IMR-90 (cell line): Measurements from ENCODE around the gene MAP3K8. TPM values are rescaled to one million over a fixed set of nuclear protein-coding genes. Genes with fewer than 3 reads are reported as not detected.

Source experiments
- ATAC-seq: fragments of 200-7000 bp; cut with Tn5 transposase; 2 replicates; pipeline ENCODE4 v1.9.1; 2020; ENCODE audit warnings: low read depth, mild to moderate bottlenecking, moderate library complexity
- BruUV-seq: library from RNA; stranded (reverse); fragments of 400-500 nt; replicated peaks from 2 replicates; lab custom pipeline; 2021; lab: Mats Ljungman, UMichigan
- CTCF ChIA-PET: fragments of 300-600 bp; formaldehyde crosslinking; extraction: SDS; loops from one replicate; lab custom pipeline; 2021; ENCODE audit warnings: antibody characterized with exemption; lab: Yijun Ruan, JAX
- POLR2A ChIA-PET: fragments of 300-600 bp; sonication (Branson Sonifier 250); formaldehyde crosslinking; loops from one replicate; lab custom pipeline; 2022; ENCODE audit warnings: antibody characterized with exemption; ENCODE audit not compliant: unreplicated experiment; lab: Charles Lee
- DNase-seq: peaks from one replicate; pipeline ENCODE4 v3.0.0; 2013
- H2AFZ ChIP-seq: replicated peaks from 2 replicates; pipeline ENCODE3; 2013; ENCODE audit warnings: low read length, mild to moderate bottlenecking; ENCODE audit not compliant: poor library complexity
- H2AK5ac ChIP-seq: 2 replicates; pipeline ENCODE4 v1.6.1; 2013; ENCODE audit warnings: low read depth, low read length, inconsistent platforms
- H2AK9ac ChIP-seq: replicated peaks from 2 replicates; pipeline ENCODE3; 2013; ENCODE audit warnings: mild to moderate bottlenecking, low read depth, low read length, moderate library complexity; ENCODE audit not compliant: poor library complexity
- H2BK120ac ChIP-seq: 2 replicates; pipeline ENCODE4 v1.6.1; 2013; ENCODE audit warnings: low read depth, low read length, inconsistent platforms
- H2BK15ac ChIP-seq: 3 replicates; pipeline ENCODE4 v1.6.1; 2013; ENCODE audit warnings: low read depth, low read length, inconsistent platforms
- H2BK20ac ChIP-seq: 2 replicates; pipeline ENCODE4 v1.6.1; 2013; ENCODE audit warnings: low read depth, mild to moderate bottlenecking, inconsistent platforms, low read length, moderate library complexity
- H2BK5ac ChIP-seq: 2 replicates; pipeline ENCODE4 v1.6.1; 2013; ENCODE audit warnings: mild to moderate bottlenecking, low read depth, low read length, inconsistent platforms; ENCODE audit not compliant: poor library complexity, severe bottlenecking
- H3K14ac ChIP-seq: replicated peaks from 2 replicates; pipeline ENCODE4 v1.6.1; 2013; ENCODE audit warnings: low read depth, low read length, inconsistent platforms
- H3K18ac ChIP-seq: 2 replicates; pipeline ENCODE4 v1.6.1; 2013; ENCODE audit warnings: low read depth, low read length, control low read depth
- H3K23ac ChIP-seq: 2 replicates; pipeline ENCODE4 v1.6.1; 2013; ENCODE audit warnings: low read depth, low read length, inconsistent platforms
- H3K27ac ChIP-seq: 2 replicates; pipeline ENCODE4 v1.5.1; 2013; ENCODE audit warnings: mild to moderate bottlenecking, control low read depth, low read length; ENCODE audit not compliant: insufficient read depth
- H3K27me3 ChIP-seq: 2 replicates; pipeline ENCODE4 v1.6.1; 2013; ENCODE audit warnings: low read length; ENCODE audit not compliant: control insufficient read depth, insufficient read depth
- H3K36me3 ChIP-seq: 2 replicates; pipeline ENCODE4 v1.6.1; 2013; ENCODE audit warnings: low read length, mixed read lengths; ENCODE audit not compliant: control insufficient read depth, insufficient read depth
- H3K4ac ChIP-seq: 2 replicates; pipeline ENCODE4 v1.6.1; 2013; ENCODE audit warnings: low read depth, low read length, inconsistent platforms
- H3K4me1 ChIP-seq: 2 replicates; pipeline ENCODE4 v1.6.1; 2013; ENCODE audit warnings: low read length, mixed read lengths; ENCODE audit not compliant: control insufficient read depth, insufficient read depth
- H3K4me2 ChIP-seq: 2 replicates; pipeline ENCODE4 v1.6.1; 2013; ENCODE audit warnings: low read depth, mild to moderate bottlenecking, control low read depth, low read length, moderate library complexity
- H3K4me3 ChIP-seq: 2 replicates; pipeline ENCODE4 v1.5.1; 2013; ENCODE audit warnings: low read depth, mild to moderate bottlenecking, control low read depth, low read length, moderate library complexity; ENCODE audit not compliant: insufficient read depth
- H3K56ac ChIP-seq: 2 replicates; pipeline ENCODE4 v1.6.1; 2013; ENCODE audit warnings: low read length, inconsistent platforms; ENCODE audit not compliant: insufficient read depth; ENCODE audit errors: extremely low read depth
- H3K79me1 ChIP-seq, 2 experiments: 2 replicates each; pipeline ENCODE4 v1.6.1; 2013; ENCODE audit warnings: low read length in 2 of 2, inconsistent platforms in 1 of 2, low read depth in 1 of 2
- H3K9ac ChIP-seq: 2 replicates; pipeline ENCODE4 v1.6.1; 2013; ENCODE audit warnings: low read depth, low read length, control low read depth
- H3K9me1 ChIP-seq: 2 replicates; pipeline ENCODE4 v1.6.1; 2013; ENCODE audit warnings: low read length, inconsistent platforms; ENCODE audit not compliant: insufficient read depth
- H3K9me3 ChIP-seq: 2 replicates; pipeline ENCODE4 v1.6.1; 2013; ENCODE audit warnings: low read length; ENCODE audit not compliant: control insufficient read depth, insufficient read depth
- H4K20me1 ChIP-seq: 2 replicates; pipeline ENCODE4 v1.6.1; 2013; ENCODE audit warnings: low read length, inconsistent platforms; ENCODE audit not compliant: insufficient read depth
- H4K5ac ChIP-seq: 2 replicates; pipeline ENCODE4 v1.6.1; 2013; ENCODE audit warnings: mild to moderate bottlenecking, low read depth, low read length, control low read depth
- H4K8ac ChIP-seq, 2 experiments: 2 replicates each; pipeline ENCODE4 v1.6.1; 2013; ENCODE audit warnings: low read depth in 2 of 2, low read length in 2 of 2, control low read depth in 1 of 2, inconsistent platforms in 1 of 2
- H4K91ac ChIP-seq: 2 replicates; pipeline ENCODE4 v1.6.1; 2013; ENCODE audit warnings: low read depth, low read length, inconsistent platforms; ENCODE audit not compliant: insufficient read depth
- FOS ChIP-seq: fragments of 150-350 bp; IDR thresholded peaks from 2 replicates; pipeline ENCODE4 v1.6.1; 2016; ENCODE audit warnings: low read depth, low read length
- MAFK ChIP-seq: IDR thresholded peaks from 2 replicates; pipeline ENCODE4 v1.6.1; 2012; ENCODE audit warnings: low read depth, low read length, improper control_type of control experiment
- MAZ ChIP-seq: IDR thresholded peaks from 2 replicates; pipeline ENCODE4 v1.6.1; 2012; ENCODE audit warnings: low read depth, mild to moderate bottlenecking, low read length, improper control_type of control experiment, moderate library complexity, borderline replicate concordance
- MXI1 ChIP-seq: IDR thresholded peaks from 2 replicates; pipeline ENCODE4 v1.6.1; 2012; ENCODE audit warnings: low read depth, mild to moderate bottlenecking, low read length, moderate library complexity, borderline replicate concordance
- NFE2L2 ChIP-seq: fragments of 150-350 bp; IDR thresholded peaks from 2 replicates; pipeline ENCODE4 v1.6.1; 2016; ENCODE audit warnings: low read depth, mild to moderate bottlenecking, low read length
- RFX5 ChIP-seq: IDR thresholded peaks from 2 replicates; pipeline ENCODE4 v1.8.0; 2012; ENCODE audit warnings: low read depth, mild to moderate bottlenecking, low read length, moderate library complexity
- SMC3 ChIP-seq: fragments of 150-350 bp; IDR thresholded peaks from 2 replicates; pipeline ENCODE4 v1.6.1; 2016; ENCODE audit warnings: low read depth, mild to moderate bottlenecking, antibody characterized with exemption, low read length, moderate library complexity
- dilution Hi-C: fragments of 300-500 bp; cut with HindIII; formaldehyde crosslinking; loops from one replicate; pipeline ENCODE4 v1.14.3; 2018; ENCODE audit warnings: low sequenced_read_pairs; ENCODE audit not compliant: unreplicated experiment
- in situ Hi-C: fragments of 300-500 bp; cut with MboI; formaldehyde crosslinking; loops from 3 replicates; pipeline ENCODE4 v1.14.3; 2019; ENCODE audit warnings: low sequenced_read_pairs, inconsistent platforms, mixed read lengths
- intact Hi-C: fragments of 100-400 bp; cut with micrococcal nuclease; formaldehyde crosslinking; loops from 2 replicates; pipeline ENCODE4 v1.10.0; 2022
- polyA plus RNA-seq, 3 experiments: library from polyadenylated mRNA; depleted of rRNA; stranded (reverse); fragments of >200 nt; gene quantifications; 2 replicates each; pipeline ENCODE4 v1.2.3, GENCODE V29; 2012; ENCODE audit warnings: low replicate concordance in 1 of 3
- total RNA-seq: library from RNA; depleted of rRNA; stranded (reverse); fragments of >200 nt; gene quantifications from 2 replicates; pipeline ENCODE4 v1.2.3, GENCODE V29; 2012
- TF ChIP-seq, protein P1 (sequence below): fragments of 150-350 bp; IDR thresholded peaks from 2 replicates; pipeline ENCODE4 v1.6.1; 2017; ENCODE audit warnings: mild to moderate bottlenecking, antibody characterized with exemption, low read length, low read depth

The MAP3K8 gene
- total and polyA plus RNA-seq, 2 of the 4 experiments (the other 2 are of a cell fraction) = 1.8 to 2.6 TPM

DNA sequence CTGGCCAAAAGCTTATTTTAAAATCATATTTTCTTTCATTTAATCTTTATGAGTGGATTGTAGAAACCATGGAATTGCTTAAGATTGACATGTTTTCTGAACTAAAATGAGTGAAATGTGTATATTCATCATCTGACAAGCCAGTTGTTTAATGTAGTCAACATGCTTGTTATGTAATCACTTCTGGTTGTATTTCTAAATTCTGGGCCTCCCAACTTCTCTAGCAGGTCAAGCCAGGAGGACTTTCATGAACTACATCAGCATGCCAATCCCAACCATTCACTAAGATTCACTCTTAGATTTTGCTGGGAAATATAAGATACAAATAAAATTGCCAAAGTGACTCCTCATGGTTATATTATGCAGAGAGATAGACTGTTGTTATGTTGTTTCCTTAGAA lies 21.1 kb upstream of the MAP3K8 start:
- Histone ChIP-seq H3K27me3 (peaks cover 1% of the 10 kb centered on the region; the same call in 1 of the 2 replicates), H4K8ac (no peak overlapping the region), H2AFZ (no peak overlapping the region), H4K91ac (no peak overlapping the region), H3K9me3 (no peaks in the 10 kb centered on the region), H3K27ac (no peak overlapping the region), H3K56ac (no peak overlapping the region), H3K4me3 (no peak overlapping the region), H2AK5ac (no peak overlapping the region), H3K36me3 (no peaks in the 10 kb centered on the region), H3K4ac (no peak overlapping the region), H4K5ac (no peak overlapping the region), H3K79me1 (no peaks in the 10 kb centered on the region), H2BK20ac (no peak overlapping the region), H3K18ac (no peak overlapping the region), H2AK9ac (no peak overlapping the region), H3K4me1 (no peaks in the 10 kb centered on the region), H2BK5ac (no peak overlapping the region), H3K9me1 (no peaks in the 10 kb centered on the region), H3K23ac (no peak overlapping the region), H2BK15ac (no peak overlapping the region), H2BK120ac (no peak overlapping the region), H3K14ac (no peak overlapping the region), H3K9ac (no peak overlapping the region), H3K4me2 (no peak overlapping the region), H4K20me1 (no peaks in the 10 kb centered on the region)
- POLR2A ChIA-PET = no interaction called here
- intact Hi-C loops = loop anchor here (5.0 kb wide), 1 partner anchor 169 kb away; no protein-coding TSS in a partner anchor
- dilution Hi-C loops = no loop called here
- DNase-seq = no peak
- BruUV-seq = no TSS peak
- CTCF ChIA-PET = interaction anchor here (0.7 to 1.7 kb wide), 3 partner anchors 11 to 178 kb away, joined by 4 to 5 read pairs (median 4); no protein-coding TSS in a partner anchor
- in situ Hi-C loops = no loop called here
- no peak for TF ChIP-seq RFX5
- TF ChIP-seq, protein P1, sequence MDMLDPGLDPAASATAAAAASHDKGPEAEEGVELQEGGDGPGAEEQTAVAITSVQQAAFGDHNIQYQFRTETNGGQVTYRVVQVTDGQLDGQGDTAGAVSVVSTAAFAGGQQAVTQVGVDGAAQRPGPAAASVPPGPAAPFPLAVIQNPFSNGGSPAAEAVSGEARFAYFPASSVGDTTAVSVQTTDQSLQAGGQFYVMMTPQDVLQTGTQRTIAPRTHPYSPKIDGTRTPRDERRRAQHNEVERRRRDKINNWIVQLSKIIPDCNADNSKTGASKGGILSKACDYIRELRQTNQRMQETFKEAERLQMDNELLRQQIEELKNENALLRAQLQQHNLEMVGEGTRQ = no peak
- TF ChIP-seq MAFK = no peak
- no peak for TF ChIP-seq NFE2L2
- TF ChIP-seq MAZ = no peak
- TF ChIP-seq FOS = no peak
- TF ChIP-seq MXI1 = no peak
- TF ChIP-seq SMC3 = no peak
- ATAC-seq = no peak
